H1 (cell line): ENCODE data around the gene SPOPL. TPM values are rescaled to one million over a fixed set of nuclear protein-coding genes. Genes with fewer than 3 reads are reported as not detected.

Experiments
- CTCF ChIA-PET: fragments of 300-600 bp; sonication (Branson Sonifier 250); formaldehyde crosslinking; loops from one replicate; lab custom pipeline; 2021; ENCODE audit not compliant: partially characterized antibody; lab: Charles Lee
- POLR2A ChIA-PET: fragments of 300-600 bp; sonication (Branson Sonifier 250); formaldehyde crosslinking; loops from one replicate; lab custom pipeline; 2021; ENCODE audit warnings: inconsistent platforms; ENCODE audit not compliant: partially characterized antibody; lab: Charles Lee
- DNase-seq, 2 experiments: peaks; one replicate each; pipeline versions ENCODE4 v3.0.0 to v3.0.0-alpha.2; 2010 to 2022; ENCODE audit warnings: low spot score in 2 of 2, low read depth in 1 of 2, mixed read lengths in 1 of 2
- FAIRE-seq: peaks from 2 replicates; lab custom pipeline; 2011; peaks lifted over from hg19 to GRCh38; lab: Jason Lieb, UNC
- H2AFZ ChIP-seq: 2 replicates; pipeline ENCODE4 v1.8.1; 2012; ENCODE audit warnings: low read length, inconsistent platforms
- H2AK5ac ChIP-seq: 2 replicates; pipeline ENCODE4 v1.6.1; 2013; ENCODE audit warnings: low read depth, low read length
- H2BK120ac ChIP-seq: replicated peaks from 2 replicates; pipeline ENCODE3; 2013; ENCODE audit warnings: low read depth, low read length, inconsistent platforms
- H2BK12ac ChIP-seq: 2 replicates; pipeline ENCODE4 v1.6.1; 2013; ENCODE audit warnings: low read depth, low read length
- H2BK15ac ChIP-seq: 2 replicates; pipeline ENCODE4 v1.6.1; 2013; ENCODE audit warnings: low read length
- H2BK20ac ChIP-seq: 2 replicates; pipeline ENCODE4 v1.6.1; 2013; ENCODE audit warnings: low read length
- H2BK5ac ChIP-seq: 2 replicates; pipeline ENCODE4 v1.6.1; 2013; ENCODE audit warnings: low read depth, low read length
- H3K14ac ChIP-seq: 2 replicates; pipeline ENCODE4 v1.6.1; 2013; ENCODE audit warnings: inconsistent platforms; ENCODE audit not compliant: insufficient read length
- H3K18ac ChIP-seq: 2 replicates; pipeline ENCODE4 v1.6.1; 2013; ENCODE audit warnings: low read length; ENCODE audit errors: extremely low read depth
- H3K23ac ChIP-seq: 2 replicates; pipeline ENCODE4 v1.6.1; 2013; ENCODE audit warnings: inconsistent platforms; ENCODE audit not compliant: insufficient read length
- H3K23me2 ChIP-seq: 2 replicates; pipeline ENCODE4 v1.6.1; 2013; ENCODE audit warnings: low read depth, low read length
- H3K27ac ChIP-seq: 2 replicates; pipeline ENCODE4 v1.6.1; 2011; ENCODE audit warnings: low read depth, low read length, inconsistent platforms
- H3K27me3 ChIP-seq, 4 experiments: replicated peaks in 1 of 4; 1 replicate in 1 of 4; 2 replicates in 3 of 4; pipeline versions ENCODE4 v1.6.1 to v1.8.1; 2011 to 2013; ENCODE audit warnings: low read length in 3 of 4, mild to moderate bottlenecking in 3 of 4, inconsistent platforms in 2 of 4, mixed read lengths in 2 of 4, moderate library complexity in 1 of 4; ENCODE audit not compliant: control insufficient read depth in 3 of 4, insufficient read depth in 3 of 4; ENCODE audit errors: extremely low read depth in 1 of 4
- H3K36me3 ChIP-seq, 4 experiments: 2 replicates each; pipeline versions ENCODE4 v1.6.1 to v1.8.1; 2011 to 2013; ENCODE audit warnings: mild to moderate bottlenecking in 4 of 4, low read length in 3 of 4, moderate library complexity in 2 of 4, control low read depth in 1 of 4, inconsistent platforms in 1 of 4; ENCODE audit not compliant: insufficient read depth in 4 of 4, control insufficient read depth in 2 of 4
- H3K4ac ChIP-seq: replicated peaks from 2 replicates; pipeline ENCODE3; 2013; ENCODE audit warnings: low read length, low read depth, mixed read lengths, inconsistent platforms; ENCODE audit not compliant: insufficient read length
- H3K4me1 ChIP-seq, 4 experiments: replicated peaks in 1 of 4; 1 replicate in 1 of 4; 2 replicates in 3 of 4; pipeline versions ENCODE4 v1.6.1 to v1.8.1; 2011 to 2013; ENCODE audit warnings: low read length in 3 of 4, inconsistent platforms in 2 of 4, mixed read lengths in 1 of 4; ENCODE audit not compliant: insufficient read depth in 4 of 4, control insufficient read depth in 3 of 4
- H3K4me2 ChIP-seq, 2 experiments: 2 replicates each; pipeline versions ENCODE4 v1.6.1 to v1.8.1; 2011 to 2013; ENCODE audit warnings: low read depth in 2 of 2, low read length in 2 of 2, control low read depth in 1 of 2, inconsistent platforms in 1 of 2, mild to moderate bottlenecking in 1 of 2; ENCODE audit not compliant: insufficient read depth in 1 of 2
- H3K4me3 ChIP-seq, 4 experiments: fragments of 200-600, 300-600 bp in 1 of 4; sonication (generic), shearing (Covaris generic), sonication (Bioruptor Twin) in 1 of 4; 2 replicates each; pipeline versions ENCODE4 v1.5.1 to v1.8.1; 2011 to 2016; ENCODE audit warnings: low read length in 4 of 4, low read depth in 3 of 4, control low read depth in 2 of 4, inconsistent platforms in 2 of 4, mild to moderate bottlenecking in 2 of 4, mixed read lengths in 1 of 4, moderate library complexity in 1 of 4; ENCODE audit not compliant: insufficient read depth in 2 of 4; ENCODE audit errors: extremely low read depth in 1 of 4
- H3K56ac ChIP-seq: replicated peaks from 2 replicates; pipeline ENCODE3; 2013; ENCODE audit warnings: low read depth, mild to moderate bottlenecking, mixed read lengths, low read length, inconsistent platforms; ENCODE audit not compliant: insufficient read length
- H3K79me1 ChIP-seq: 2 replicates; pipeline ENCODE4 v1.6.1; 2013; ENCODE audit warnings: low read depth, low read length, control low read depth
- H3K79me2 ChIP-seq, 2 experiments: 2 replicates each; pipeline versions ENCODE4 v1.6.1 to v1.8.1; 2012 to 2013; ENCODE audit warnings: low read length in 2 of 2, mild to moderate bottlenecking in 2 of 2, inconsistent platforms in 1 of 2; ENCODE audit not compliant: insufficient read depth in 2 of 2, control insufficient read depth in 1 of 2
- H3K9ac ChIP-seq, 4 experiments: replicated peaks in 1 of 4; 1 replicate in 1 of 4; 2 replicates in 3 of 4; pipeline versions ENCODE4 v1.6.1 to v1.8.1; 2011 to 2013; ENCODE audit warnings: low read depth in 3 of 4, low read length in 3 of 4, control low read depth in 2 of 4, mild to moderate bottlenecking in 2 of 4, moderate library complexity in 2 of 4, inconsistent platforms in 1 of 4; ENCODE audit errors: extremely low read depth in 1 of 4
- H3K9me3 ChIP-seq, 2 experiments: 2 replicates each; pipeline versions ENCODE4 v1.6.1 to v1.8.1; 2012 to 2013; ENCODE audit warnings: mild to moderate bottlenecking in 2 of 2, moderate library complexity in 2 of 2, control low read depth in 1 of 2, inconsistent platforms in 1 of 2, low read depth in 1 of 2, low read length in 1 of 2, mixed read lengths in 1 of 2; ENCODE audit not compliant: insufficient read depth in 2 of 2
- H4K20me1 ChIP-seq, 2 experiments: replicated peaks in 1 of 2; 2 replicates each; pipeline versions ENCODE3 to v1.8.1; 2011 to 2013; ENCODE audit warnings: inconsistent platforms in 2 of 2, low read length in 2 of 2, mild to moderate bottlenecking in 1 of 2; ENCODE audit not compliant: insufficient read depth in 2 of 2, control insufficient read depth in 1 of 2
- H4K5ac ChIP-seq: 2 replicates; pipeline ENCODE4 v1.6.1; 2013; ENCODE audit warnings: low read length, low read depth, mixed read lengths, inconsistent platforms; ENCODE audit not compliant: insufficient read length
- H4K8ac ChIP-seq: 2 replicates; pipeline ENCODE4 v1.8.0; 2013; ENCODE audit warnings: mild to moderate bottlenecking, moderate library complexity, low read length, inconsistent platforms; ENCODE audit not compliant: insufficient read depth; ENCODE audit errors: extremely low read depth
- H4K91ac ChIP-seq: replicated peaks from 2 replicates; pipeline ENCODE3; 2013; ENCODE audit warnings: low read length, mixed read lengths, inconsistent platforms; ENCODE audit not compliant: insufficient read length
- EGR1 ChIP-seq: IDR thresholded peaks from 2 replicates; pipeline ENCODE4 v1.6.1; 2011; ENCODE audit warnings: low read depth, low read length, borderline replicate concordance
- MAFK ChIP-seq: IDR thresholded peaks from 2 replicates; pipeline ENCODE4 v1.6.1; 2012; ENCODE audit warnings: low read depth, mild to moderate bottlenecking, improper control_type of control experiment, low read length
- NANOG ChIP-seq: IDR thresholded peaks from 2 replicates; pipeline ENCODE4 v1.6.1; 2011; ENCODE audit warnings: low read length, low read depth, mild to moderate bottlenecking, inconsistent platforms; ENCODE audit not compliant: insufficient read depth, poor library complexity, severe bottlenecking
- SAP30 ChIP-seq: fragments of 300-600 bp; sonication (generic); IDR thresholded peaks from 2 replicates; pipeline ENCODE4 v1.7.1; 2012; ENCODE audit warnings: low read length, moderate library complexity, mild to moderate bottlenecking, inconsistent platforms; ENCODE audit not compliant: insufficient read depth, insufficient replicate concordance
- SIRT6 ChIP-seq: IDR thresholded peaks from one replicate; pipeline ENCODE4 v1.7.1; 2012; ENCODE audit warnings: low read length, inconsistent platforms
- SIX5 ChIP-seq: IDR thresholded peaks from 2 replicates; pipeline ENCODE4 v1.6.1; 2011; ENCODE audit warnings: mild to moderate bottlenecking, low read depth, low read length
- SP4 ChIP-seq: IDR thresholded peaks from 2 replicates; pipeline ENCODE4 v1.6.1; 2012; ENCODE audit warnings: low read length, inconsistent platforms
- ZNF274 ChIP-seq: IDR thresholded peaks from 2 replicates; pipeline ENCODE4 v1.7.0; 2012; ENCODE audit warnings: low read length, borderline replicate concordance; ENCODE audit errors: extremely low read depth
- WGBS, 2 experiments: shearing (Covaris generic) in 1 of 2; methylation state at CpG; one replicate each; pipeline versions ENCODE4 v1.1.6 to v1.1.7; 2013 to 2015; ENCODE audit warnings: low lambda C conversion rate in 2 of 2, mixed read lengths in 2 of 2, inconsistent platforms in 1 of 2, low coverage in 1 of 2, missing lambda C conversion rate in 1 of 2; ENCODE audit not compliant: insufficient replicate concordance in 2 of 2, insufficient coverage in 1 of 2, insufficient read length in 1 of 2; ENCODE audit errors: extremely low coverage in 1 of 2, missing lambda C conversion rate in 1 of 2; 5-methylcytosine and 5-hydroxymethylcytosine counted together
- polyA plus RNA-seq, 7 experiments: library from polyadenylated mRNA; depleted of rRNA in 3 of 7; stranded (reverse) in 5 of 7; unstranded in 2 of 7; fragments of >200 nt in 5 of 7; fragments of 200-250 nt in 2 of 7; gene quantifications; 1 replicate in 5 of 7; 2 replicates in 1 of 7; 4 replicates in 1 of 7; pipeline versions ENCODE4 v1.2.1 to v1.2.3, GENCODE V29; 2011 to 2013; ENCODE audit warnings: missing spikeins in 2 of 7, mixed read lengths in 2 of 7
- total RNA-seq: library from RNA; stranded (reverse); fragmentation: NEBNext Ultra II Directional; extraction: Animal tissue kit (Norgen Biotek cat#: 25700); gene quantifications from 2 replicates; pipeline ENCODE4 v1.2.1, GENCODE V29; 2021

SPOPL gene
- total and polyA plus RNA-seq, 2 of the 8 experiments (the other 6 are each of a cell fraction or from before 2014, with no cell fraction given), result 1.9 to 14.5 TPM

DNA sequence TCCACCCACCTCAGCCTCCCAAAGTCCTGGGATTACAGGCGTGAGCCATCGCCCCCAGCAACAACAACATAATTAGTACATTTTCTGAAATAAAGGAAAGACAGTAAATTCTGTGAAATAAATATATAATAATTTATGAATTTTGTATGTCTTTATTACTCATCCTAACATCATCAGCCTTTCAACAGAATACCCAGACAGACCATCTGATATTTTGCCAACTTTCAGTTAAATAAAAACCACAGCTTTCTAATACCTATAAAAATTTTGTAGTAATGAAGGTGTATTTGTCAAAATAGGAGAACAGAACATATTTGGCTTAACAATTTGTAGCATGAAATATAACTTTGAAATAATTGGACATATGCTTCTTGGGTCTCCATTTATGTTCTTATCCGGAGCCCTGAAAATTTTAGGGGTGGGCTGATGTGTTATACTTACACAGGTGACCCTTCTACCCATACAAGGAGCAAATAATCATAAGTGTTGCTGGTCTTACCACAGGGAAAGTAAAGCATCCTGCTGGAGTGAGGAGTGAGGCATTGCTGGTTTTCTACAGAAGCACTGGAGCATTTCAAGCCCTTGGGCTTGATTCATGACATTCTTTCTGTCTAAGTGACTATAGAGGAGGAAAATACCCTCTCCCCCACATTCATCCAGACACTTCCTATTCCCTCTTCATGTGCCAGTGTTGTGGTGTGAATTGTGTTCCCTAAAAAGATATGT, 99.3 kb downstream of the SPOPL start:
- Histone ChIP-seq H3K27ac (no peak overlapping the region), H3K4ac (no peak overlapping the region), H3K4me3 (no peak overlapping the region), H2BK15ac (no peak overlapping the region), H3K14ac (no peak overlapping the region), H4K91ac (no peak overlapping the region), H3K23me2 (no peaks in the 10 kb centered on the region), H3K4me2 (no peak overlapping the region), H4K20me1 (no peaks in the 10 kb centered on the region), H3K56ac (no peak overlapping the region), H2BK120ac (no peak overlapping the region), H2AK5ac (no peak overlapping the region), H2BK12ac (no peak overlapping the region), H3K79me1 (no peaks in the 10 kb centered on the region), H4K5ac (no peak overlapping the region), H2BK20ac (no peak overlapping the region), H3K9me3 (no peaks in the 10 kb centered on the region), H3K79me2 (no peaks in the 10 kb centered on the region), H3K18ac (no peak overlapping the region), H3K4me1 (0 out of 7 replicates have a peak, but pooled peaks cover 0 to 2% (median 0%) of the 10 kb centered on the region in 4 experiments), H2BK5ac (no peak overlapping the region), H3K23ac (no peak overlapping the region), H3K36me3 (no peaks in the 10 kb centered on the region), H2AFZ (no peak overlapping the region), H3K9ac (no peak overlapping the region), H4K8ac (no peak overlapping the region), H3K27me3 (no peaks in the 10 kb centered on the region)
- POLR2A ChIA-PET, result no interaction called here
- TF ChIP-seq ZNF274 (no peak), EGR1 (no peak), NANOG (no peak), SIRT6 (no peak), MAFK (no peak), SAP30 (no peak), SIX5 (no peak), SP4 (no peak)
- FAIRE-seq (no peak), DNase-seq (no peak)
- WGBS, 2 experiments, result 84% methylated on average over 3 of the region's 3 CpGs; no CpG with 5 or more reads in 1 of the 2 experiments
- CTCF ChIA-PET, result interaction anchor here (1.2 kb wide), 1 partner anchor 17 kb away, joined by 3 read pairs; no protein-coding TSS in a partner anchor
